ENCODE data around the gene VAPB. TPM values are rescaled to one million over a fixed set of nuclear protein-coding genes. Genes with fewer than 3 reads are reported as not detected.

The VAPB gene
- total and polyA plus RNA-seq, 2 donors: 28.7 to 31.0 TPM

Other genes with a start within 250 kb of the VAPB start
- not detected for gene ANKRD60, start 160.6 kb upstream of the VAPB start, total RNA-seq
- gene ANKRD60, start 160.6 kb upstream of the VAPB start, polyA plus RNA-seq: not detected
- gene RAB22A, start 79.5 kb upstream of the VAPB start, total RNA-seq: 28.2 TPM
- gene RAB22A, start 79.5 kb upstream of the VAPB start, polyA plus RNA-seq: 7.0 TPM
- gene APCDD1L, start 126.2 kb downstream of the VAPB start, total RNA-seq: 3.9 TPM
- 5.6 TPM for gene APCDD1L, start 126.2 kb downstream of the VAPB start, polyA plus RNA-seq

Measured in urinary bladder (tissue), 2 donors.